K562 (cell line): ENCODE measurements around the gene PSMD8. TPM values are rescaled to one million over a fixed set of nuclear protein-coding genes. Genes with fewer than 3 reads are reported as not detected.

Experiments used
- ADNP ChIP-seq: fragments of 200-800 bp; sonication (Bioruptor generic); IDR thresholded peaks from 2 replicates; pipeline ENCODE4 v1.6.1; 2016; ENCODE audit warnings: missing genetic modification characterization, missing compliant biosample characterization
- ATF1 ChIP-seq, 2 experiments: fragments of 450-650 bp in 1 of 2; IDR thresholded peaks; 2 replicates each; pipeline ENCODE4 v1.6.1; 2016; ENCODE audit warnings: missing compliant biosample characterization in 1 of 2, missing genetic modification characterization in 1 of 2
- ETS1 ChIP-seq: conservative IDR thresholded peaks from 2 replicates; pipeline ENCODE4 v1.6.1; 2011; ENCODE audit warnings: low read depth, mild to moderate bottlenecking, low read length; ENCODE audit not compliant: control insufficient read depth
- FIP1L1 ChIP-seq: fragments of 200-400 bp; formaldehyde crosslinking; IDR thresholded peaks from 2 replicates; pipeline ENCODE4 v1.6.1; 2018; ENCODE audit warnings: mild to moderate bottlenecking, low read depth, low read length; ENCODE audit not compliant: poor library complexity, severe bottlenecking
- HMG20B ChIP-seq: fragments of 250-450 bp; sonication (Bioruptor Pico); IDR thresholded peaks from 2 replicates; pipeline ENCODE4 v1.5.0; 2021; ENCODE audit warnings: mild to moderate bottlenecking
- MECOM ChIP-seq: fragments of 250-450 bp; sonication (Bioruptor Pico); IDR thresholded peaks from 2 replicates; pipeline ENCODE4 v1.8.0; 2022; ENCODE audit warnings: inconsistent platforms
- MITF ChIP-seq: IDR thresholded peaks from 2 replicates; pipeline ENCODE4 v1.6.1; 2014; ENCODE audit warnings: antibody characterized with exemption
- MNT ChIP-seq, 2 experiments: fragments of 450-650 bp; conservative IDR thresholded peaks; 2 replicates each; pipeline ENCODE4 v1.6.1; 2017; ENCODE audit warnings: mild to moderate bottlenecking in 2 of 2, moderate library complexity in 2 of 2
- PRDM10 ChIP-seq: fragments of 450-650 bp; IDR thresholded peaks from 2 replicates; pipeline ENCODE4 v1.6.1; 2018; ENCODE audit not compliant: partially characterized antibody
- PURB ChIP-seq: sonication (generic); formaldehyde crosslinking; IDR thresholded peaks from 2 replicates; pipeline ENCODE4 v1.9.0; 2021; ENCODE audit warnings: low read depth, mild to moderate bottlenecking, missing genetic modification reagents
- RBM25 ChIP-seq: fragments of 200-400 bp; formaldehyde crosslinking; IDR thresholded peaks from 2 replicates; pipeline ENCODE4 v1.6.1; 2018; ENCODE audit warnings: low read length, low read depth, moderate library complexity; ENCODE audit not compliant: severe bottlenecking
- SIN3B ChIP-seq: fragments of 450-650 bp; IDR thresholded peaks from 2 replicates; pipeline ENCODE4 v1.6.1; 2017; ENCODE audit warnings: low read depth, mild to moderate bottlenecking, moderate library complexity
- THAP7 ChIP-seq: fragments of 250-450 bp; sonication (Bioruptor Pico); IDR thresholded peaks from 2 replicates; pipeline ENCODE4 v1.5.0; 2021
- WHSC1 ChIP-seq: IDR thresholded peaks from one replicate; pipeline ENCODE4 v1.6.1; 2012; ENCODE audit warnings: low read length, control low read depth, inconsistent platforms
- ZEB2 ChIP-seq: fragments of 450-650 bp; IDR thresholded peaks from 2 replicates; pipeline ENCODE4 v1.6.1; 2016
- ZNF146 ChIP-seq: IDR thresholded peaks from one replicate; pipeline ENCODE4 v1.6.1; 2018; ENCODE audit warnings: missing compliant biosample characterization; ENCODE audit not compliant: unreplicated experiment
- ZNF639 ChIP-seq, 2 experiments: fragments of 200-800 bp in 1 of 2; sonication (Bioruptor generic) in 1 of 2; sonication (generic) in 1 of 2; formaldehyde crosslinking in 1 of 2; IDR thresholded peaks in 1 of 2; conservative IDR thresholded peaks in 1 of 2; 2 replicates each; pipeline versions ENCODE4 v1.5.0 to v1.6.1; 2016 to 2020; ENCODE audit warnings: missing compliant biosample characterization in 1 of 2, missing genetic modification characterization in 1 of 2, missing genetic modification reagents in 1 of 2
- ZNF668 ChIP-seq: fragments of 250-450 bp; sonication (Bioruptor Pico); IDR thresholded peaks from 2 replicates; pipeline ENCODE4 v1.8.0; 2022; ENCODE audit warnings: mild to moderate bottlenecking, inconsistent platforms
- polyA plus RNA-seq, 8 experiments: library from polyadenylated mRNA; depleted of rRNA in 4 of 8; stranded (reverse) in 5 of 8; unstranded in 3 of 8; fragments of >200 nt; fragmentation: Nextera tagmentation in 2 of 8; fragmentation: Illumina TruSeq in 1 of 8; extraction: Ambion mirVana in 2 of 8; extraction: Trizol in 1 of 8; gene quantifications; 2 replicates each; pipeline versions ENCODE4 v1.2.1 to v1.2.3, GENCODE V29; 2011 to 2014; ENCODE audit warnings: inconsistent platforms in 1 of 8, missing spikeins in 1 of 8
- total RNA-seq, 7 experiments: library from RNA; depleted of rRNA in 6 of 7; stranded (reverse); fragments of >200 nt in 6 of 7; fragmentation: Illumina TruSeq in 2 of 7; extraction: Trizol in 2 of 7; gene quantifications; 2 replicates each; pipeline versions ENCODE4 v1.2.1 to v1.2.3, GENCODE V29; 2011 to 2021; ENCODE audit warnings: low replicate concordance in 1 of 7

PSMD8 gene
- total and polyA plus RNA-seq, 9 of the 15 experiments (the other 6 are each of a cell fraction or from before 2014, with no cell fraction given), result 130 to 583 (median 315) TPM

GRCh38 chr19:38433268-38433733, 58.9 kb downstream of the PSMD8 start, which contains the start of gene RYR1 (continued):
- no peak for TF ChIP-seq SIN3B
- no peak for TF ChIP-seq THAP7 (CRISPR knock-in tag)
- TF ChIP-seq ETS1, result 0 out of 2 replicates have a peak, but pooled peaks have one; percentile 23
- no peak for TF ChIP-seq ATF1 (CRISPR knock-in tag; IDR thresholded peaks at IDR 0.05)
- TF ChIP-seq ATF1 (tag; IDR thresholded peaks at IDR 0.05), result peak; percentile 23; the same call in 1 of the 2 replicates
- no peak for TF ChIP-seq MITF
- TF ChIP-seq PRDM10, result peak; percentile 74
- peak in 1 of 2 experiments; percentile 40; a peak in 1 of 4 replicates for TF ChIP-seq MNT (conservative IDR thresholded peaks at IDR 0.05)
- no peak for TF ChIP-seq ZNF639 (CRISPR knock-in tag; conservative IDR thresholded peaks at IDR 0.05 in 1 of 2, IDR thresholded peaks at IDR 0.05 in 1 of 2)
- peak; percentile 74 for TF ChIP-seq ZEB2
- TF ChIP-seq MECOM, result no peak
- TF ChIP-seq PURB, result no peak
- TF ChIP-seq ZNF146 (CRISPR knock-in tag), result peak; percentile 65
- peak; percentile 82 for TF ChIP-seq RBM25
- no peak for TF ChIP-seq WHSC1
- peak; percentile 72 for TF ChIP-seq ADNP (tag)
- TF ChIP-seq ZNF668 (CRISPR knock-in tag), result no peak
- no peak for TF ChIP-seq FIP1L1
- TF ChIP-seq HMG20B (CRISPR knock-in tag), result no peak
